Prostate gland (tissue), 2 donors: ENCODE measurements around the gene PPP1R10. TPM values are rescaled to one million over a fixed set of nuclear protein-coding genes. Genes with fewer than 3 reads are reported as not detected.

Source experiments
- DNase-seq: peaks from one replicate; pipeline ENCODE4 v3.0.0-alpha.2; 2019; ENCODE audit warnings: low spot score
- H3K27ac ChIP-seq, 2 donors: fragments of 200-600 bp; sonication (generic); 2 replicates each; pipeline ENCODE4 v1.5.1; 2017 to 2019
- H3K27me3 ChIP-seq: fragments of 200-600 bp; sonication (generic); replicated peaks from 2 replicates; pipeline ENCODE4 v1.5.1; 2019; ENCODE audit not compliant: insufficient read depth
- H3K36me3 ChIP-seq, 2 donors: fragments of 200-600 bp; sonication (generic); 1 replicate in 1 of 2; 2 replicates in 1 of 2; pipeline versions ENCODE4 v1.5.1 to v1.8.1; 2017 to 2019
- H3K4me1 ChIP-seq: fragments of 200-600 bp; sonication (generic); replicated peaks from 2 replicates; pipeline ENCODE4 v1.5.1; 2019
- H3K4me3 ChIP-seq, 2 donors: fragments of 200-600 bp; sonication (generic); 2 replicates each; pipeline ENCODE4 v1.5.1; 2017 to 2019
- H3K9me3 ChIP-seq: fragments of 200-600 bp; sonication (generic); 2 replicates; pipeline ENCODE4 v1.5.1; 2017
- CTCF ChIP-seq, 4 experiments: fragments of 200-600 bp in 2 of 4; fragments of 450-650 bp in 2 of 4; sonication (generic) in 2 of 4; IDR thresholded peaks; 1 replicate in 3 of 4; 2 replicates in 1 of 4; pipeline ENCODE4 v1.5.1; 2016 to 2019; ENCODE audit warnings: antibody characterized with exemption in 4 of 4, mild to moderate bottlenecking in 2 of 4, moderate library complexity in 2 of 4
- POLR2A ChIP-seq: fragments of 450-650 bp; IDR thresholded peaks from one replicate; pipeline ENCODE4 v1.6.1; 2016; ENCODE audit warnings: antibody characterized with exemption, mild to moderate bottlenecking
- POLR2AphosphoS5 ChIP-seq: sonication (generic); formaldehyde crosslinking; IDR thresholded peaks from one replicate; pipeline ENCODE4 v1.6.1; 2017; ENCODE audit warnings: antibody characterized with exemption
- WGBS: methylation state at CpG from one replicate; pipeline ENCODE4 v1.1.5; 2018; 5-methylcytosine and 5-hydroxymethylcytosine counted together
- intact Hi-C: fragments of 100-400 bp; cut with DNase I; formaldehyde crosslinking; loops from one replicate; pipeline ENCODE4 v1.14.2; 2022
- total RNA-seq, 2 donors: library from RNA; depleted of rRNA; stranded (reverse); fragments of >200 nt; gene quantifications; one replicate each; pipeline ENCODE4 v1.1.0, GENCODE V29; 2016

The PPP1R10 gene
- total RNA-seq, 2 donors from 2014 or later, result 40.0 to 51.0 TPM

GRCh38 chr6:30571762-30572082, 45.3 kb downstream of the PPP1R10 start:
- Histone ChIP-seq H3K4me1 (peaks cover 6% of the 10 kb centered on the region), H3K9me3 (no peaks in the 10 kb centered on the region), H3K36me3 (no peaks in the 10 kb centered on the region), H3K27me3 (no peaks in the 10 kb centered on the region), H3K27ac (peak overlapping the region; percentile 88 to 90), H3K4me3 (peak overlapping the region; percentile 57 to 61)
- intact Hi-C loops, result no loop called here
- TF ChIP-seq POLR2A (no peak), CTCF (IDR thresholded peaks at IDR 0.05) (no peak), POLR2AphosphoS5 (no peak)
- no peak for DNase-seq
- WGBS, result under 1% methylated on average over 8 of the region's 8 CpGs

GRCh38 chr6:30571075-30571761, 45.8 kb downstream of the PPP1R10 start, which contains the start of gene ABCF1:
ABCF1 (plus strand) TSS chr6:30571442; CDS start chr6:30571488, 46 bp downstream.
- DNase-seq, result peak; percentile 99
- Histone ChIP-seq H3K27me3 (no peaks in the 10 kb centered on the region), H3K4me3 (peak within 1 kb of the TSS; percentile 57 to 61), H3K4me1 (peaks cover 6% of the 10 kb centered on the region), H3K27ac (peak within 1 kb of the TSS; percentile 88 to 90), H3K36me3 (no peaks in the 10 kb centered on the region), H3K9me3 (no peaks in the 10 kb centered on the region)
- under 1% methylated on average over 50 of the region's 59 CpGs for WGBS
- TF ChIP-seq CTCF (IDR thresholded peaks at IDR 0.05) (peak in 2 of 4 experiments; percentile 2 to 13), POLR2A (peak; percentile 88), POLR2AphosphoS5 (peak; percentile 98)
- intact Hi-C loops, result no loop called here

GRCh38 chr6:30570740-30571074, 46.3 kb downstream of the PPP1R10 start:
- H3K36me3 ChIP-seq, result no peaks in the 10 kb centered on the region
- no peak for TF ChIP-seq POLR2A
- WGBS, result under 1% methylated on average over 18 of the region's 18 CpGs
- H3K9me3 ChIP-seq, result no peaks in the 10 kb centered on the region
- H3K27ac ChIP-seq, result peak overlapping the region; percentile 88 to 90
- intact Hi-C loops, result no loop called here
- H3K4me3 ChIP-seq, result peak overlapping the region; percentile 57 to 61
- H3K4me1 ChIP-seq, result peaks cover 6% of the 10 kb centered on the region
- DNase-seq, result no peak
- no peaks in the 10 kb centered on the region for H3K27me3 ChIP-seq

GRCh38 chr6:30570263-30570662, 46.8 kb downstream of the PPP1R10 start:
- peak overlapping the region; percentile 57 to 61 for H3K4me3 ChIP-seq
- TF ChIP-seq CTCF (IDR thresholded peaks at IDR 0.05) (no peak), POLR2A (no peak), POLR2AphosphoS5 (no peak)
- WGBS, result 46% methylated on average over 1 of the region's 1 CpG

GRCh38 chr6:30568245-30568644, 48.8 kb downstream of the PPP1R10 start:
- no peak overlapping the region for H3K27ac ChIP-seq
- TF ChIP-seq POLR2AphosphoS5 (no peak), POLR2A (no peak), CTCF (IDR thresholded peaks at IDR 0.05) (no peak)
- no peaks in the 10 kb centered on the region for H3K9me3 ChIP-seq
- H3K4me3 ChIP-seq, result no peak overlapping the region
- peaks cover 6% of the 10 kb centered on the region for H3K4me1 ChIP-seq
- no peak for DNase-seq
- no peaks in the 10 kb centered on the region for H3K27me3 ChIP-seq
- intact Hi-C loops, result no loop called here
- 58% methylated on average over 3 of the region's 3 CpGs for WGBS
- H3K36me3 ChIP-seq, result no peaks in the 10 kb centered on the region

More at GRCh38 chr6:30570263-30570662, 46.8 kb downstream of the PPP1R10 start:
- H3K36me3 ChIP-seq, result no peaks in the 10 kb centered on the region
- no peaks in the 10 kb centered on the region for H3K9me3 ChIP-seq
- peaks cover 6% of the 10 kb centered on the region for H3K4me1 ChIP-seq
- intact Hi-C loops, result no loop called here
- DNase-seq, result no peak
- peak overlapping the region; percentile 88 to 90 for H3K27ac ChIP-seq
- no peaks in the 10 kb centered on the region for H3K27me3 ChIP-seq
